Suprapubic skin (tissue), 3 donors: ENCODE measurements around the gene FAF2.

Experiments
- CTCF ChIP-seq, 2 donors: fragments of 200-600 bp in 1 of 2; fragments of 450-650 bp in 1 of 2; sonication (generic) in 1 of 2; IDR thresholded peaks; one replicate each; pipeline ENCODE4 v1.5.1; 2016 to 2019; ENCODE audit warnings: antibody characterized with exemption in 2 of 2, mild to moderate bottlenecking in 1 of 2, moderate library complexity in 1 of 2
- POLR2A ChIP-seq, 2 donors: fragments of 450-650 bp; IDR thresholded peaks; one replicate each; pipeline ENCODE4 v1.6.1; 2017; ENCODE audit warnings: antibody characterized with exemption in 2 of 2, mild to moderate bottlenecking in 2 of 2, moderate library complexity in 2 of 2

DNA sequence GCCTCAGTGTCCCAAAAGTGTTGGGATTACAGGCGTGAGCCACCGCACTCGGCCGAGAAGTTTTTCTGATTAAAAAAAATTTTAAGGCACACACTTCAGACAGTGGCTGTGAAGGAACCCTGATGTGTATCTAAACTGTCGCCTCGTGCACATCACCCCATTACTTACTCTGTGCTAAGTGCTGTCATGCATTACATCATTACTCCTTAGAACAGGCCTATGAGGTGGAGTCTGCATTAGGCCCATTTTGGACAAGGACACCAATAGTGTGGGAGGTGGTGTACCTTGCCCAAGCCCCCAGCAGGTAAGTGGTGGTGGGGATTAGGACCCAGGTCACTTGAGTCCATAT, 97.2 kb downstream of the FAF2 start:
- no peak for TF ChIP-seq CTCF (IDR thresholded peaks at IDR 0.05)
- no peak for TF ChIP-seq POLR2A (IDR thresholded peaks at IDR 0.05)
